Measurements from ENCODE around the gene CCN5.
"Not testable (repeated sequence)": the region's sequence is repeated elsewhere in the genome, so short reads cannot be mapped to it uniquely, and the experiment has no call there.

Gene CCN5

DNA sequence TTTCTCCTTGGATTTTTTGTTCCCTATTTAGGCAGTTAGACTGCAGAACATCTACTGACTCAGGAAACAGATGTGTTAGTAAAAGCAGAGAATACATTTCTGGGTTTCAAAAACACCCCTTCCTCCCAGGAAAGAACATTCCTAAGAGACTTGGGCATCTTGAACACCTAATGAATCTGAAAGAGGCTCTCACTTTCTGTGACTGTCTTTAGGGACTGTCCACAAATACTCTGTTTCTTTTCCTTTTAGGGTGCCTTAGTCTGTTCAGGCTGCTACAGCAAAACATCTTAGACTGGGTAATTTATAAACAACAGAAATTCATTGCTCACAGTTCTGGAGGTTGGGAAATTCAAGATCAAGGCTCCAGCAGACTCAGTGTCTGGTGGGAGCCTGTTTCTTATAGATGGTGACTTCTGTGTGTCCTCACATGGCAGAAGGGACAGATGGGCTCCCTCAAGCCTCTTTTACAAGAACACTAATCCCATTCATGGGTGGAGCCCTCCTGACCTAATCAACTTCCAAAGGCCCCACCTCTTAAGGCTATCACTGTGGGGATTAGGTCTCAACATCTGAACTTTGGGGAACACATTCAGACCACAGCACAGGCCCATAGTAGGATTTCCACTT lies 19.4 kb upstream of the CCN5 start:
- DNase-seq: no peak

DNA sequence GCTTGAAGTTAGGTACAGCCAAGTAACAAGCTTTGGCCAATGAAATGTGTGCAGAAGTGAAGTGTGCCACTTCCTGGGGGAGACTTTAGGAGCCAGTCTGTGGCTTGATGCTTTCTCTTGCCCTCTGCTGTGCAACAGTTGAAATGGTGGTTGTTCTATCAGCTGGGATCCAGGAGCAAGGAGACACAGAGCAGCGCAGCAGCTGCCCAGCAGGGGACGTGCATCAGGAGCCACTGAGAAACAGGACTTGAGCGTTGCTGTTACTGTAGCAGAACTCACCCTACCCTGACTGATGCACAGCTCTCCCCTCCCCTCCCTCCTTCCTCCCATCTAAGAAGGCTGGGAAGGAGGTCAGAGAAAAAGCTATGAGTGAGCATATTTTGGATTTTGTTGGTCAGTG lies 18.9 kb upstream of the CCN5 start:
- DNase-seq: no peak

DNA sequence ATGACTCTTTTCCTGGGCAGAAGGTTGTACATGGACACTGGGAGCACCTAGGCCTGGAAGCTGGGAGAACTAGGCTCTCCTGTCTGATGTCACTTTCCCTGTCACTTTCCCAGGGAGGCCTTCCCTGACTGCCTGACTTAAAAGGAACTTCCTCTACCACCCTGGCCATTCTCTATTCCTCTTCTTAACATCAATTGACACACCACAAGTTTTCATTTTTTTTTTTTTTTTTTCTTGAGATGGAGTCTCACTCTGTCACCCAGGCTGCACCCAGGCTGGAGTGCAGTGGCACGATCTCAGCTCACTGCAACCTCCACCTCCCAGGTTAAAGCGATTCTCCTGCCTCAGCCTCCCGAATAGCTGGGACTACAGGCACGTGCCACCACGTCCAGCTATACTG lies 18.1 kb upstream of the CCN5 start:
- not testable (repeated sequence) for DNase-seq

DNA sequence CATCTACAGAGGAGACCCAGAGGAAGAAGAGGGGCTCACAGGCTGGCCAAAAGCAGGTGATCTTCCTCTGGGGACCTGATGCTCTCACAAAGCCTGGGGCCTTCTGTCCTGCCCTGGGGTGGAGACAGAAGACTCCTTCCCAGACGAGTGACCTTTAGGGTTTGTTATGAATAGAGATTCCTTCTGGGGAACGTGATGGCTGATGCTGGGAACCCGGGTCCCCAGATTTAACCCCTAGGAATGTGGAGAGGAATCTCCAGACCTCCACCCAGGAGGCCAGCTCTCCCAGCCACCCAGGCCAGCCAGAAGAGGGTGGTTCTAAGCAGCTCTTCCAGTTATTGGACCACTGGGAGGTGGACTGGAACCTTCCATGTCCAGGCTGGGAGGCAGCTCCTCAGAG lies 16.8 kb upstream of the CCN5 start:
- DNase-seq: no peak

DNA sequence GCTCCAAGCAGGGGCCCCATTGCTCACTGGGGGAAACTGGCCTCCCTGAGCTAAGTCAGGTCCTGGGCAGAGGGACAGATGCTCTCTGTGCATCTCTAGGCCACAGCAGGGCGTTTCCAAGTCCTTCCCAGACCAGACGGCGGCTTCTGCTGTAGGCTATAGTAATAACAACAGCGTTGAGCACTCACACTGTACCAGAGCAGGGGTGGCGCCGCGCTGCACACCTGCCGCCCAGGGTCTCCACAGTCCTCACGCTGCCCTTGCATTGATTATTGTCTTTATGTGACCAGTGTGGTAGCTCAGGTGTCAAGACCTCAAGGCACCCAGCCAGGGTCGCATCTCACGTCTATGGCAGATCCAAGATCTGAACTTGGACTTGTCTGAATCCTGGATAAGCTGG lies 14.9 kb upstream of the CCN5 start:
- no peak for DNase-seq

DNA sequence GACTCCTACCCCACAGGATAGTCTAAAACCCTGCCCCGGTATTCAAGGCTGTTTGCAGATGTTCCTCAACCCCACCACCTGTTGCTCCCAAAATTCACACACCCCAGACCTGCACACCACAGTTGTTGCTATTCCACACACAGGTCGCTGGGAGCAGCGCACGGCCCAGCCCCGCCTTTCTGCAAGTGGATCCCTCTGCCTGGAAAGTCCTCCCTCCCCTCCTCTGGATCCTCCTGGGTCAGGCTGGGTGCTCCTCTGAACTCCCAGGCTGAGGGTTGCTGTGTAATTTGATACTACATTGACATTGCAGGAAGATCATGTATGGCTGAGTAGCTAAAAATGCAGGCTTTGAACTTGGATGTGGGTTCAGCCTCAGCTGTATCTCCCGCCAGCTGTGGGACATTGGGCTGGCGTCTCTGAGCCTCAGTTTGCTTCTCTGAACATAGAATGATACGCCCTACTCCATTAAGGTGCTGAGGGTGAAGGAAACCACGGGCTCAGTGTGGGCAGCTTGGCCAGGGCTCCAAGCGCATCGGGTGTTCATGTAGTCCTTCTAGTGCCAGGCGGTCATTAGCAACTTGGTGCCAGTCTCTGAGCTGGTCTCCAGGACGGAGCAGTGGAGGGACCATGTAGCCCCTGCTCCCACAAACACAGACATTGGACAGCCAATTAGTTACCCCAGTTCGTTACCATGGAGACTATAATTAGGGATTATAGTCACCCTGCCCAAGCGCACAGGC lies 13.9 kb upstream of the CCN5 start:
- DNase-seq: no peak

DNA sequence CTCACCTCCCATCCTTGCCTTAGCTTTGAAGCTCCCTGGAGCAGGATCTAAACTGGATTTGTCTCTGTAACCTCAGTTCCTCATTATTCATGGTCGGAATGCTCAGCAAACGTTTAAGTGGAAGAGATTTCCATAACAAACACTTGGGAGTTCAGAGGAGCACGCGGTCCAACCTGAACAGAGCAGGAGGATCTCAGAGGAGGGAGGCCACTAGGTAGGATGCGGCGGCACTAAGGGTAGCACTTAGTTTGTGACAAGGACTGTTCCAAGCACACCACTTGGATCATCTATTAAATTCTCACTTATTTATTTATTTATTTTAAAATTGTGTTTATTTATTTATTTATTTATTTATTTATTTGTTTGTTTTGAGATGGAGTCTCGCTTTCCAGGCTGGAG lies 13.3 kb upstream of the CCN5 start:
- no peak for DNase-seq

DNA sequence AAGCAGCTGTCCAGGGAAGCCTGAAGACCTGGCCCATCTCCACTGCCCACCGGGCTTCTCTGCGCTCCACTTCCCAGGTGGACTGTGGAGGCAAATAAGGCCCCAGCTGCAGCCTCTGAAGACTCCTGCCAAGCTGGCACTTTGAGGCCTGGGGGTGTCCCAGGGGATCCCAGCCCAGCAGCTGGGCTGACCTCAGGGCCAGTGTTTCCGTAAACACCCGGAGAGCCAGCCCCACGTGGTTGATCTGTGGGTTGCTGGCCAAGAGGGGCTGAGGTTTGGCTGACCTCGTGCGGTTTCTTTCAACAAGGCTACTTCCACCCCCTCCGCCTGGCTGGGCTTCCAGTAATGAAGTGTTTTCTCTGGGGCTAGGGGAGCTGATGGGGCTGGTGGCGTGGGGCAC lies 12.4 kb upstream of the CCN5 start:
- DNase-seq: no peak

DNA sequence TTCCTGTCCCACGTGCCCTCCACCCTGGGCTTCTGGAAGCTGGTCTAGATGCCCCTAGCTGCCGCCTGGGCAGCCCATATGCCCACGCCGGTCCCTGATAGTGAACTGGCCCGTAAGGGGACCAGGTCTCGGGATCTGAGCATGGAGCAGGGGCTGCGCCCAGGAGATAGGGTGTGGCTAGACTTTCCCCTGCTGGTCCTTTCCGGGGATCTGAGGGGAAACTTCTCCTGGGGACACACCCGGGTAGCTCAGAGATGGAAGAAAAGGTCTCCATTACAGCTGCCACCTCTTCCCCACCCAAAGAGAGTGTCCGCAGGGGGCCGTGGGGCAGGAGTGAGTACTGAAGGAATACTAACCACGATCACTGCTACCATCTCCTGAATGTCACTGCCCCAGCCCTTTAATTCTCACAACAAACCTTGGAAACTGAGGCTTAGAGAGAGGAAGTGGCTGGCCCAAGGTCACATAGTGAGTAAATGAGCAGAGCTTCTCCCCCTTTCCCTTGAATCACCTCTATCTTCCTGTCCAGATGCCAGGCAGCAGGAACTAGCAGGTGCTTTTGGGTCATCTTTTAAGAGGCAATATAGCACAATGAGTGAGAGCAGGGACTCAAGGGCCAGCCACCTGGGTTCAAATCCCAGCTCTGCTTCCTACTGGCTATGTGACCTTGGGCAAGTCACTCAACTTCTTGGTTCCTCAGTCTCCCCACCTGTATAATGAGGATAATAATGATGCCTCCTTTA lies 11.8 kb upstream of the CCN5 start:
- no peak for DNase-seq

DNA sequence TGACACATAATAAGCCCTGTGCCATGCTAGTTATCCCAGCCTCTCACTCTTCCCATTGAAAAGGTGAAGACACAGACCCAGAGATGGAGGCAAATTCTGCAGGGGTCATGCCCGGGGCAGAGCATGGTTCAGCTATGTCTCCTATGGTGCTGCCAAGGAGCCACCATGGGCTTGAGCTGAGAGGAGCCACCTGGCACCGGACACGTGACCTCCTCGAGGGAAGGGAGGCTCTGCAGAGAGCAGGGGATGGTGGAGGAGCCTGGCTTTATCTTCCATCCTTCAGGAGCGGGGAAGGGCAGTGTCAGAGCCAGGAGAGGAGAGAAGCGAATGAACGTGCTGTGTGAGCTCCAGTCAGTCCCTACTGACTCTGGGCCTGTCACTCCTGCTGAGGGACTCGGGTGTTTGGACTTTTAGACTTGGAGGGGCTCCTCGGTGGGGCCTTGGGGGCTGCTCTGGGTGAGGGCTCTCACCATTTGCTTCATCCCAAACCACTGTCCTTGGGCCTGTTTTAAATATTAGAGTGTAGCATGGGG lies 11.1 kb upstream of the CCN5 start:
- DNase-seq: no peak

DNA sequence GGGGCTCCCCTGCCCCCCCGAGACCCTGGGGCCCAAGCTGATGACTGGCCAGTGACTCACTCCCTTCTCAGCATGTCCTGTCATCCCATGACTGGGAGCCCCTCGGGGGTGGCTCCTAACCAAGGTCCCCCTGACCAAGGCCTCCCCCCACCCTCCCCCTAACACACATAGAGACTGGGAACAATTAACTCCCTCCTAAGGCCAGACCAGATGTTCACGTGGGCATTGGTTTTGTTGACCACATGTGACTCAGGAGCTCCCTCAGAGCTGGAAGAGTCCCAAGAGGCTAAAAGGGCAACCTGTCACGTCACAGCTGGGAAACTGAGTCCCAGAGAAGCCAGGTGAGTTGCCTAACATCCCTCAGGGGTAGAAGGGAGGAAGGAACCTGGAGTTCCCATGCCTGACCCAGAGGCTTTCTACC lies 10.6 kb upstream of the CCN5 start:
- no peak for DNase-seq

DNA sequence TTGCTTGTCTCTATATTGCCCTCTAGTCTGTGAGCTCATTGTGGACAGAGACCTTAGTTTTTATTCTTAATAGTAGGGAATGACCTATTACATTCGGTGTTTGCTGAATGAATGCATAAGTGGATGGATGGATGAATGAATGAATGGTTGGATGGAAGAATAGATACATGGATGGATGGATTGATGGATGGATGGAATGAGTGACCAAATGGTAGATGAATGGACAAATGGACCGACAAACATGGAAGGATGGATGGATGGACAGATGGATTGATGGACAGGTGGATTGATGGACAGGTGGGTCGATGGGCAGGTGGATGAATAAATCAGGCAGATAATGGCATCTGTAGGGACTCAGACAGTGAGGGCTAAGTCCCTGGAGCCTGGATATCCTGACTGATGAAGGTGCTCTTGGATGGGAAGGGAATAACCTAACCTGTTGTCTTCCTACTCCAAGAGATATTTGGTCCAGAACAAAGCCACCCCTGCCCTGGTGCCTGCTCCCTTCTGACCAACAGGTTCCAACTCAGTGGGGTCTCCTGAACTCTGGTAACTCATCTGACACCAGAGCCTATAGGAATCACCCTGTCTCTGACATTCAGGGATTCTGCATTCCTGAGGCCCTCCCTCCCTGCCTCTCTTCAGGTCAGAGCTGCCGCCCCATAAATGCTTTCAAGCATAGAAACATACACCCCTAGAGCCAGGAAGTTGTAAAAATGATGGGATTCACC lies 9.6 kb upstream of the CCN5 start:
- DNase-seq: no peak

DNA sequence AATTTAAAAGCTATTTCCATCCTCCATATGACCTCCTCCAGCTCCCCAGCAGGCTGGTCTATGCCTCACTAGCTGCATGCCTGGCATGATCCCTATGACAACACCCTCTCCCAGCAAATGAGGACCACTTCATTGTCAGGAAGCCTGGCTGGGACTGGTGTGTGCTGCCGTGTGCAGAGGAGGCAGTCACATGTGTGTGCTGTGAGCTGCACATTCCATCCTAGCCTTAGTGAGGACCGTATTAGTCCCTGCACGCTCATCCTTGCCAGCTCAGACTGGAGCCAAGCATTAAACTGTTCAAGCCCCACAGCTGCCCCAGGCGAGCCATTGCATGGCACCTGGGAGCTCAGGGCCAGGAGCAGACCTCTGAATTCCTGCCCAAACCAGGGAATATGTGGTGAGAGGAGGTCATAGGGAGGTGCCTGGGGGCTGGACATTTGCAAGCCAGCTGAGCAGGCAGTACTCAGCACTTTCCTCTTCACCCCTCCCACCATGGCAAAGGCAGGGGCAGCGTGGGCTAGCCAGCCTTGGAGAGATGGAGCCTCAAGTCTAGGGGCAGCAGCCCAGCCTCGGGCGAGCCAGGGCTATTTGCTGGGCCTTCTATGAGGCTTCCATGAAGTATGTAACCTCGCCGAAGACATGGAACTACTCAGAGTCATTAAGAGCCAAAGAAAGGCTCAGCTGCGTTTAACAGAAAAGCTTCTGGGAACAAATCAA lies 8.7 kb upstream of the CCN5 start:
- no peak for DNase-seq

DNA sequence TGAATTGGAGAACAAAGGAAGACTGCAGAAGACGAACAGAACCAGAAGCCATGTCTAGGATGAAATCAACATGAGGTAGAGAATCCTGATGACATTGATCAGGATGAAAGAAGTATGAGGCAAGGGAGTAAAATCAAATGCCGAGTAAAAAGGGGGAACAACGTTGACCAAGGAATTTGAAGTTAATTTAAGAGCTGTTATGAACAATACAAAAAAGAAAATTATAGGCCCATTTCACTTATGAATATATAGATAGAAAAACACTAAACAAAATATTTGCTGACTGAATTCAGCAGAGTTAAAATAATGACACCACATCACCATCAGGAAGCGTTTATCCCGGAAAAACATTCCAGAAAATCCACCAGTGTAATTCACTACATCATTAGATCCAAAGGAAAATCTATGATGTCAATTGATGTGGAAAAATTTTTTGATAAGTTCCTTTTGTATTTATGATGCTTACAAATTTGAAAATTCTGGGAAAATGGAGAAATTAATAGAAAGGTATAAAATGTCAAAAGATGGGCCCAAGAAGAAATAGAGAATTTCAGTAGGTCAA lies 8.1 kb upstream of the CCN5 start:
- DNase-seq: no peak

DNA sequence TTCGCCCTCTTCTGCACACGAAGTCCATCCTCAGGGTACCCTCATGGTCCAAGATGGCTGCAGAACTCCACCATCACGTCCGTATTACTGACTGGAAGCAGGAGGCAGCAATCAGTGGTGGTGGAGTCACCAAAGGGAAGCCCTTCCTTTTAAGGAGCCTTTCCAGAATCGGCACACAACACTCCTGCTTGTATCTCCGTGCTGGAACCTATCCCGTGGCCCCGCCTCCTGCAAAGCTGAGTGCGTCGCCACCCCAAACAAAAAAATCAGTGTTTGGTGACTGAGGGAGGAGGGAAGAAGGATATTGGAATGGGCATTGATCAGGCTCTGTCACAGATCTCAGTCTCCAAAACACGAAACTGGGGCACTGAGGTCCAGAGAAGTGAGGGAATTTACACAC lies 5.8 kb upstream of the CCN5 start:
- DNase-seq: no peak

DNA sequence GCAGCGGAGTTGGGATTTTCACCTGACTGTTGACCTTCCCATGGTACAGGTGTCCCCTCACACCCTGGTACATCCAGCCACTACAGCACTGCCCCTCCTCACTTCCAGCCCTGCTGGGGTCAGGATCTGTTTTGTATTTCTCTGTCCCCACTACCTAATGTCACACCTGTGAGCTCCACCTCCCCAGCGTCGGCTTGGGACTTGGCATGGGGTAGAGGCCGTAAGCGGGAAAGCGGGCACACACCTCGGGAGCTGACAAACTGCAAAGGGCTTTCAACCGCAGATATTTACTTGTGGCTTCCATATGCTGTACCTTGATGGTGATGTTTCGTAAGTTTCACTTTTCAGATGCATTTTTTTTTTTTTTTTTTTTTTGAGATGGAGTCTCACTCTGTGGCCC lies 5.4 kb upstream of the CCN5 start:
- no peak for DNase-seq

DNA sequence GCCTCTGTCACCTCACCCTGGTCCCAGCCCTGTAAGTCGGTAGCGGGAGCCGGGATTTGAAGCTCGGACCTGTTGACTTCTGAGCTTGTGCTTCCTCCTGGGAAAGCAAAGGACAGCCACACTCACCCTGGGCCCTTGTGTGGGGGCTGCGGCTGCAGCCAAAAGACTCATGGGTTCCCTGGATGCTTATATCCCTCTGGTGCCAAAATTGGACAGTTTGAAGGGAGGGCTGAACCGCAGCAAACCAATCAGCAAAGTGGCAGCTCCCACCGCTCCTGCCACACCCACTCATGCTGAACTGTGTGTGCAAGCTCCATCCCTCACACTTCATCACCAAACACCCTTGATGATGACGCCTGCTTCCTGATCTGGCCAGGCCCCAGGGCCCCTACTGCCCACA lies 3.9 kb upstream of the CCN5 start:
- no peak for DNase-seq

DNA sequence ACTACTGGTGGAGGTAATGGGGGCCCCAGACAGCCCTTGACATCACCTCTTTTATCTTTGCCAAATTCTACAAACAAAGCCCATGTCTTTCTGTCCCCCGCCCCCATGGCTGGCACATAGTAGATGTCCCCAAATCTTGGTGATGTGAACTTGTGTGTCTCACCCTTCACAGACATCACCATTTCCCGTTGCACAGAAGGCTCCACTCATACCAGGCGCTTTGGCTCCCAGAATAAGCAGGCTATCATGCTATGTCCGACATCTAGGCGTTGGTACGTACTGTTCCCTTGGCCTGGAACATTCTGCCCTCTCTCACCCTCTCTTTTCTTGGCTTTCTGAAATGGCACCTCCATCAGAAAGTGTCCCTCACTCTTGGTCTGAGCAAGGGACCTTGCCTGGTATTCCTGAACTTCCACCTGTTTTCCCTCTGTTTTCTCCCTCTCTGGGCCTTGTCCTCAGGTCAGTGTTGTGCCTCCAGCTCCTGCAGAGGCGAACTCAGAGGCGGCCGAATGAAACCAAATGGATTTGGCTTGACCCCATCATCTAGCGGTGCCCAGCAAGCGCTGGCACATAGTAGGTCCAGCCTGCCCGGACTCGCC lies 968 bp upstream of the CCN5 start:
- no peak for DNase-seq

DNA sequence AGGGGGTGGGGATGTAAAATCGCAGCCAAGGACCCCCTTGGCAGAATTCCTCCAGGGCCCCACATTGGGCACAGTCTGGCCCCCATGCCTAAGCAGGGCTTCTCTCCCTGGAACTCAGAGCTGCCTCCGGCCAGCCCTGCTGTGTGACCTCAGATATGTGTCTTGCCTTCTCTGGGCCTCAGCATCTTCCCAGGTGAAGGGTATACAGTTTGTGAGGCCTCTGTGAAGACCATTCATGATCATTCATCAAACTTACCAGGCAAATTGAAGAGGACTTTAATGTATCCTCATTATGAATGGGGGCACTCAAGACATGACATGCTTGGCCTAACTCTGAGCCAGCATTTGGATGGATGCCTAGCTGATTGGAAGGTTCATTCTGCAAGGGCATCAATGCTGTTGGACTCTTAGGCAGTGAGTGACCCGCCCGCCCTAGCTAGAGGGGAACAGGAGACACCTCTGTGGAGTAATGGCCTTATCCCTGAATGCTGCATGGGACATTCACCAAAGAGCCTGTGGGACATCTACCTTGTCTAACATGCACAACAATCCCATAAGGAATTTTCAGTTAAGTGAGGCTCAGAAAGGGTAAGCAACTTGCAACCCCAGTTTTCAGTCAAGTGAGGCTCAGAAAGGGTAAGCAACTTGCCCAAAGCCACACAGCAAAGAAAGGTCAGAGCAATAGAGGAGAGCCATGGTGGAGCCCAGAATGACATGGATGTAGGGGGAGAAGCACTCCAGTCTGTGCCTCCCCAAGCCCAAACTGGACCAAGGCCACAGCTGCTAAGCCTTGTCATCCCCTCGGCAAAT lies 535 bp downstream of the CCN5 start:
- DNase-seq: no peak

DNA sequence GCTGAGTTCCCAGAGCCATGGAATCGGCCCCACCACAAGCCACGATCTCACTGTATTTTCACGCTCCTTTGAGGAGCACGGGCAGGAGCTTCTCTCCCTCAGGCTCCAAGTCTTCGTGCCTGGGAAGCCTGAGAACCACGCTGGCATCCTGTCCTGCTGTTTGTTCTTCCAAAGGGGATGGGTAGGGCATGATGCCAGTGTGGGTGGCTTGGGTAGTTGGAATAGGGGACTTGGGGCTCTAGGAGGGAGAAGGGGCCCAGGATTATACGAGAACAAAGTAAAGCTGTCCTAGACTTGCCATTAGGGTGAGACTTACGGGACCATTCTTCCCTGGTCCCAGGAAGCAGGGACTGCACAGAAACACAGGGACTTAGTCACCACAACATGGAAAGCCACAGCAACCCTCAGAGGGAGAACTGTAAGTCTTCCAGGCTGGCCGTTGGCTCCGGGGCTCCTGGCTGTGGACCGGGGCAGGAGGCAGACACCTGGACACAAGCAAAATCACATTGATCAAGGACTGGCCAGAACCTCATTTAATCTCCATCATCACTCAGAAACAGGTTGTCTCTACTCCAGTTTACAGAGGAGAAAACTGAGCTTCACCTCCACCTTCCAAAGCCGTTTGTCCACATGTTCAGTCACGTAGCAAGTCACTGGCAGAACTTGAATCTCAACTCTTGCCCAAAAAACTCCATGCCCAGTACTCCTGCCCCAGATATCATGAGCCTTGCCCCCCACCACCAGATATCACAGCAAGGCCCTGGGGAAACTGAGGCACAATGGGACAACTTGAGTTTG lies 1.3 kb downstream of the CCN5 start:
- no peak for DNase-seq

All from CD4-positive, alpha-beta T cell treated with Interleukin-1 beta for 1 hour (primary cell).